SU-DHL-6 (cell line): ENCODE data around the gene DHX35.

Experiments
- CTCF ChIP-seq: fragments of 200-600 bp; sonication (generic); IDR thresholded peaks from one replicate; pipeline ENCODE4 v1.5.1; 2017; ENCODE audit warnings: antibody characterized with exemption, mild to moderate bottlenecking, low read length, moderate library complexity; ENCODE audit not compliant: insufficient read depth, poor library complexity, severe bottlenecking
- EZH2phosphoT487 ChIP-seq: fragments of 200-600 bp; sonication (generic), shearing (Covaris generic); conservative IDR thresholded peaks from 2 replicates; pipeline ENCODE4 v1.6.1; 2018; ENCODE audit warnings: mild to moderate bottlenecking, antibody characterized with exemption, low read length, moderate library complexity, mixed read lengths

- TF ChIP-seq CTCF (no peak), EZH2phosphoT487 (no peak)
These were observed 7.6 kb downstream of the DHX35 start for GRCh38 chr20:38969708-38970107.
